Activated effector memory CD4-positive, alpha-beta T cell treated with anti-CD3 and anti-CD28 coated beads, Interleukin-2, amount 50 U/mL, for 16 hours (primary cell): ENCODE results near the gene UMAD1.
A peak's percentile ranks its signal among the peaks of the same experiment; 100 is the strongest.

ENCODE experiments used
- DNase-seq: peaks from one replicate; pipeline ENCODE4 v3.0.0-alpha.2; 2020

The UMAD1 gene

GRCh38 chr7:7640221-7641128 lies at the start of gene UMAD1:
Gene UMAD1, plus strand, starts transcription at chr7:7640752. Its CDS starts 32,620 bp downstream, at chr7:7673372.
- peak; percentile 99 for DNase-seq

GRCh38 chr7:7595451-7595850 lies 45.1 kb upstream of the UMAD1 start:
- DNase-seq, result no peak

GRCh38 chr7:7596176-7596575 lies 44.4 kb upstream of the UMAD1 start:
- DNase-seq, result no peak

DNA sequence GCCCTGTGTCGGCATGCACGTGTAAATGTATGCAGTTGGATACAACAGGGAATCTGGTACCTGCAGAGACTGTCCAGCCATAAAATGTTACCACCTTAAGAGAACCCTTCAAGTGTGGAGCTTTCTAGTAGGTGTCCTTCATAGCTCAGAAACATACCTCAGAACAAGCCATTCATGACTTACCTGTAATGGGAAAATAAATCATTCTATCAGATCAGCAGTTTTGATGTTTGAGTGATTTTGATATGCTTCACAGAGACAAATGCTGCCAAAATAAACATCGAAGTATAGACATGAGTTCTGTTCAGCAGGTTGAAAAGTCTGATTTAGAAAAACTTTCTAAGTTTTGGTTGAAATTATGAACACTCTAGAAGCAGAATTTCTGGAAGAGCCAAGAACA lies 33.5 kb upstream of the UMAD1 start:
- no peak for DNase-seq

DNA sequence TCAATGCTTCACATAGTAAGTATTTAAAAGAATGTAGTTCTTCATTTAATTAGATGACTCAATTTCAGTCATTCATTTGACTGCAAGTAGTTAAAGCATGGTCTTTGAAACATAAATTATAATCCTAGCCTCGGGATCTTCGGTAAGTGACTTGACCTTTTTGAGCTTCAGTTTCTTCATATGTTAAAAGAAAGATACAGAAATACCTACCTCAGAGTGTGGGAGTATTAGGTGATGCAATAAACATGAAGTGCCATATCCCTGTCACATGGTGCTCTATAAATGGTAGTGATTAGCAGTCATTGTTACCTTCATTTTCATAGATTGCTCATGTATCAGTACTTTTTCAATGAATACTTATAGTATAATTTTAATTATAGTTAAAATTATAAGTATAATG lies 31.2 kb upstream of the UMAD1 start:
- DNase-seq, result no peak

DNA sequence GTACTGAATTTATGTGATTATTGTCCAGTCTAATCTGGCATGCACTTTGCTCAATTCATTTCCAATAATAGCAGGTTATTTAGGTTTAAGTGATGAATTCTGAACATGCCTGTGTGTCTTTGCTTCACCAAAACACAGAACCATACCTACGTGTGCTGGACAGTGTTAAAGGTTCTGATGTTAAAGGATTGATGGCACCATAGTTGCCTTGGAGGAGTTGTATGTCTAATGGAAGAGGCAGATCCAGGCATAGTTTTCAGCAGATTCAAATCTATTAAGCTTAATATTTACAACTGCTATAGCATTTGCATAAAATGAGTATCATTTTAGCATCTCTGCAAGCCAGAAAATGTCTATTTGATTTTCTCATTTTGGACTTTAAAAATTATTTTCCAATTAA lies 28.0 kb upstream of the UMAD1 start:
- DNase-seq, result no peak

- DNase-seq, result no peak
These were observed 27.3 kb upstream of the UMAD1 start for GRCh38 chr7:7613210-7613609.

GRCh38 chr7:7614018-7614741 lies 26.4 kb upstream of the UMAD1 start:
- DNase-seq, result no peak

DNA sequence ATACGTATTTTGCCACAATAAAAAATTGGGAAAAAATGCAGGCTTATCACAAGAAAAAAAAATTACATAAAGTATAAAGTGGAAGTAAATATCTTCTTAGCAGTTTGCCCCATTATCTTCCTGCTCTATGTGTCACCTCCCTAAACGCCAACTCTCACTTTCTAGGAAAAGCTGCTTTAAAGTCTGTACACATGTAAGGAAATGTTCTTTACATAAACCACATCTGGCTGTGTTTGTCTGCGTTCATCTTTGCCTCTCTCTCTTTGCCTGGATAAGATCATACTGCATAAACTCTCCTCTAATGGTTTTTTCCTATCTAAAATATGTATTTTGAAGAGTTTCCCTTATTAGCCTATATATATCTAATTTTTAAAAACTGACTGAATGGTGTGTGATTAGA lies 23.0 kb upstream of the UMAD1 start:
- DNase-seq, result no peak

DNA sequence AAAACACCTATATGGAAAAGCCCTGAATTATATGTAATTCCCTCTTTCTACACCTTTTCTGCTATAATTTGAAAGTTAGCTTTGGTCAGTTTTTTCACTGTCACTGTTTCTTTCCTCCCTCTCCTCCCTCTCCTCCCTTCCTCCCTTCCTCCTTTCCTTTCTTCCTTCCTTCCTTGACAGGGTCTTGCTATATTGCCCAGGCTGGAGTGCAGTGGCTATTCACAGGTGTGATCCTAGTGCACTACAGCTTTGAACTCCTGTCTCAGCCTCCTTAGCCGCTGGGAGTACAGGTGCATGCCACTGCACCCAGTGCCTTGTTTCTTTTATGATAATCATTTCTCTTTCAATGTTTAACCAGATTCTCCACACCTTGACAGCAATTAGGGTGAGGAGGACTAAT lies 22.1 kb upstream of the UMAD1 start:
- DNase-seq, result no peak

- DNase-seq, result no peak
These were observed 20.3 kb upstream of the UMAD1 start for GRCh38 chr7:7620236-7620635.

DNA sequence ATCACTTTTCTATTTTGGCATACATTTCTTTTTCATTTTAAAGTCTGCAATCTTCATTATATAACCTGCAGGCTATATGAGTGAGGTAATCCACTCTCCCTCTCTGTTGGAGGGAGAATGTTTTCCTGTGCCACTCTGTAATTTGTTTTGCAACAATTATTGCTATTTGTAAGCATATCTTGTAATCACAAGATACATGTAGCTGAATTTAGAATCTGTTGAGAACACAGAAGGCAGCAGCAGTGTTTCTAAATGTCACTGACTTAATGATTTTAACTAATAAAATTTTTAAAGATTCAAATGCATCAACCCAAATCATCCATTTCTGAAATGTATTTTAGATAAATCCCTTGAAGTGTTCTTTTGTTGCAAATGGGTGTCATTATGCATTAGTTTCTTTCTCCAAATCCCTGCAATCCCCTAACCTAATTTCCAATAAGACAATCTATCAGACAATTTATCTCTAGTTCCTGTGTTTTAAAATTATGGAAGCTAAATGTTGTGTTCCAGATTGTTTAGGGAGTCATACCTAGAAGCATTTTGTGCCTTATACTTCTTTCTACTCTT lies 19.8 kb upstream of the UMAD1 start:
- no peak for DNase-seq

GRCh38 chr7:7628476-7628875 lies 12.1 kb upstream of the UMAD1 start:
- DNase-seq, result no peak

- DNase-seq, result no peak
These were observed 9.8 kb upstream of the UMAD1 start for GRCh38 chr7:7630626-7631329.

DNA sequence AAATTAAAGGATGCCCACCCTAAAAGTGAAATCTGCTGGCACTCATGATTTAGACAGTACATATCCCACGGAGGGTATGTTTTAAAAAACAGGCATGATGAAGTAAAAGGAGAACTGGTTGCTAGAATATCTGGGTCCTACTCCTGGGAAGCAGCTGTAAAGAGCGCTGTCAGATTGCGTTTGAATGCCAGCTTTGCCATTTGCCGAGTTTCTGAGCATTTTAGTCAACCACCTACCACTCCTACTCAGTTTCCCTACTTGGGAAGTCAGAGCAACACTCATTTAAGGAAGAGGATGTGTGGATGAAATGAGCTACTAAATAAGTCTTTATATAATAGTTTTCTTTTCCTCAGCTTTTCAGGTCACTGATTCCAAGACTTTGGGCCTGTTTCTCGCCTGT lies 1.1 kb upstream of the UMAD1 start:
- DNase-seq, result no peak

GRCh38 chr7:7639847-7640220 lies 718 bp upstream of the UMAD1 start:
- peak; percentile 82 for DNase-seq

GRCh38 chr7:7641129-7641663 lies 644 bp downstream of the UMAD1 start:
- DNase-seq, result no peak

GRCh38 chr7:7642081-7642480 lies 1.5 kb downstream of the UMAD1 start:
- no peak for DNase-seq

- DNase-seq, result no peak
These were observed 7.0 kb downstream of the UMAD1 start for GRCh38 chr7:7647495-7648036.

DNA sequence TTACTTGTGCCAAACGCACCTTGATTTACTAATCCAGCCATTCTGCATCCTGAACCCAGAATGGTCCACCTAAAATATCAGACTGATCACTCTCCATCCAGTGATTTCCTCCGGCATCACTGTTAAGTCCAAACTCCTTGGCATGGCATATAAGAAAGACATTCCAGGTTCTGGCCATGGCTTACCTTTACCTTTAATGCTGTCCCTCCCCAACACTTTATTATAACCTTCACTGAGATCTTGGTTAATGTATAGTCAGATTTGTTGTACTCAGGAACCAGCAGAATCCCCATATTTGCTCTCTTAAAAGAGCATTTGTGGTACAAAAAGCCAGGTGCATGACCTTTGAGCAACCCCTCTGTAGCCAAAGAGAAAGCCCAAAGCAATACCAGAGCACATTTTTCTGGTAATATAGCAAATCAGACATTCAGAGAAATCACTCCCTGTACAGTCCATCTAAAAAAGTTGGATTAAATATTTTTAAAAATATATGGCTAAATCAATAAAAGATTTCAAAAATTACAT lies 10.2 kb downstream of the UMAD1 start:
- DNase-seq, result no peak

DNA sequence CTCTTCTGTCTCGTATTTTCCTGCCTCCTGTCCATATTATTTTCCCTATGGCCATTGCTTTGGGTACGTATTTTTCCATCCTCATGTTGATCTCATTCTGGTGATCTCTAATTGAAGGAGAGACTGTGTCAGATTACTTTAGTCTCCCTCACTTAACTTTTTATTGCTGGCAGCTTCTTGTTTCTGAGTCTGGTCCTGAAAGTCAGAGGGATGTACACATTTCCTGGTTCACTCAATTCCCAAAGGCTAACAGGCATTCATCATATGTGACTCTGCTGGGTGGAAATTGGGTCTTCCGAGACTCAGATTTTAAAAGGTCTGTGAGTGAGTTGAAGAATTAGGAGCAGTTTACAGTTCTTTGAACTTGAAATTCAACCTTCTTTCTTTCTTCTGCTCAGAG lies 10.9 kb downstream of the UMAD1 start:
- DNase-seq, result no peak

GRCh38 chr7:7652798-7653540 lies 12.4 kb downstream of the UMAD1 start:
- no peak for DNase-seq
